ELF-1 (cell line): ENCODE data around the gene SRGAP2B.
"Not testable (repeated sequence)": the region's sequence is repeated elsewhere in the genome, so short reads cannot be mapped to it uniquely, and the experiment has no call there.

Experiments
- DNase-seq: peaks from one replicate; pipeline ENCODE4 v3.0.0-alpha.2; 2016; ENCODE audit warnings: low read depth, low spot score

SRGAP2B gene

DNA sequence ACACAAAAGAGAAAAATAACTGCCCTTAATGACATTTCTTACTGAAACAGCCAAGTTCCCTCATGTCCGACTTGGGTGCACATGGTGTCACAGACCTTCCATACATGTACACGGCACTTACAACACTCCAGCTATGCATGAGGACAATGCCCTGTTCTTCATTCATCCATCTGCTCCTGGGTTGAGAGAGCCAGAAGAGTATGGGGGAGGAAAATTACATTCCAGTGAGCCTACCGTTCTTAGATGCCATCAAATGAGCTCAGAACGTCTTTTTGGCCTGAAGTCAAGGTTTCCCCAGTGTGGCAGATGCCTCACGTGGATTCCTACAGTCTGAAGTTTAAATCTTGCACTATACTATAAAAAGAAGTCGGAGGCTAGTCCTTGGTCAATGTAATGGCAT lies 194.3 kb downstream of the SRGAP2B start:
- DNase-seq, result not testable (repeated sequence)

DNA sequence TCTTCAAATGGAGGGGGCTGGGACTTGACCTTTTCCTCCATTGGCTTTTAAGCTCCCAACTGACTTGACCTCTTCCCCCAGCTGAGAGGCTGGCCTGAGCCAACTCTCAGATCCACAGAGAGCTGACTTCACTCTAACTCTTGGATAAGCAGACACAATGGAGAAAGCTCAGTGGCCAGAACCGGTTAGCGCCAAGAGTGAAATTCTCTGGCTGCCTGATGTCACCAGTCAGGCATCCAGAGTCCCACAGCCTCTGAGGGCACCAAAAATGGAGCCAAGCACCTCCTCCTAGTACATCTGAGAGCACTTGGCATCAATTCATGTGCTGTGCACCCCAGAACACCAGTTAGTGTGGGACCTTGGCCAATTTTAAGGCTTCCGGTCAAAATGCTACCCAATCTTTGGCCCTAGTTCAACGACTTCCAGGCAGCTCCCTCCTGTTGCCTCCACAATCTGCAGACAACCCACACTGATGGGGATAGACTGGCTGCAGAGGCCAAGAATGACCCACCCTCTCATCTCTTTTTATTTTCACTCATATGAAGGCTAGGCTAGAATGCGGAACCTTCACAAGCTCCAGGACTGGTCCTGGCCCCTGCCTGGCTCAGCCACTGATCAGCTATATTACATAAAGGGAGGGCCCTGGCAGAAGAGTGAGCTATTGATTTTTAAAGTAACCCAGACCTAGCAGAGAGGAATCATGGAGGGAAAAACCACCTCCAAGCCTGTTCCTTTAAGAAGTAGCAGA lies 200.5 kb downstream of the SRGAP2B start:
- DNase-seq, result not testable (repeated sequence)

DNA sequence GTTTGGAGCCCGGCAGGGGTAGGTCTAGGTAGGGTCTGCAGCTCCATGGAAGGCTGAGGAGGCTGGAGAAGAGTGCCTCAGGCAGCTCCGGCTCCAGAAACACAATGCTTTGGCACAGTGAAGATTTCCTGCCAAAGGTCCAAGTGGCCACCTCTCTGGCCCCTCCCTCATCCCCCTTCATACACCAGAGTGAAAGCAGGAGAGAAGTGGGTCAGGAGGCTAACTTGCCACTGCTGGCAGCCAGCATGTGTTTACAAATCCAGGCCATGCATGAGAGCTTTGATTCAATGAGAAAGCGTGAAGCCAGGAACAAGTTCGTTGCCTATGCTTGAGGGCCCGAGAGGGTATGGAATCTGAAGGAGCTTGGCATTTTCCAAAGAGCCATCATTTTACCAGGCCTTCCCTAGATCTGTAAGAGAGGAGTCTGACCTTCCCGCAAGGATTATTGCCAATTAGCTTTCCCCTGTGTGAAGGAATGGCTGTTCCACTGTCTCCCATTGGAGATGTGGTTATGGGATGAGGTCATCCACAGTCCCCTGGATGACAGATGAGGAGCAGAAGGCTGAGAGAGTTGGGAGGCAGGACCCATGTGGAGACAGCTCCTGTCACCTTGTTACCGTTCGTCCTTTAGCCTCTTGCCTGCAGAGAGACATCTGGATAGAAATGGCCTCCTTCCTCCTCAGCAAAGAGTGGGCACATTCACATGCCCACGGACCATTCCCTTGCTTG lies 201.3 kb downstream of the SRGAP2B start:
- not testable (repeated sequence) for DNase-seq

DNA sequence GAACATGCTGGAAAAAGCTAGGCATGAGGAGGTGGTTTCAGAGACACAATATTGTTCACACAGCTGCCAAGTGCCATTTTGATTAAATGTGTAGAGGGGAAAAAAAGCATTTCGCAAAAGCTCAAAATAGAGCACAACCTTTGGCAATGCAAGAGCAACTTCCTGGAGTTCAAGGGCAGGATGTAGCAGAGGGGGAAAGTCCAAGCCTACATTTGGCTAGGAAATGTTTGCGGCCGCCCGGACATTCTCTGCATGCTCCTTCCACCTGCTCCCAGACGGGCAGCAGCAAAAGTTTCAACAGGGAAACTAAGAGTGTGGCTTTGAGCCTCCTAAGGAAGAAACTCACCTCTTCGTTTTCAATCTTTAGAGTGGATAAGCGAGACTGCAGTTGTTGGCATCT lies 202.1 kb downstream of the SRGAP2B start:
- not testable (repeated sequence) for DNase-seq

DNA sequence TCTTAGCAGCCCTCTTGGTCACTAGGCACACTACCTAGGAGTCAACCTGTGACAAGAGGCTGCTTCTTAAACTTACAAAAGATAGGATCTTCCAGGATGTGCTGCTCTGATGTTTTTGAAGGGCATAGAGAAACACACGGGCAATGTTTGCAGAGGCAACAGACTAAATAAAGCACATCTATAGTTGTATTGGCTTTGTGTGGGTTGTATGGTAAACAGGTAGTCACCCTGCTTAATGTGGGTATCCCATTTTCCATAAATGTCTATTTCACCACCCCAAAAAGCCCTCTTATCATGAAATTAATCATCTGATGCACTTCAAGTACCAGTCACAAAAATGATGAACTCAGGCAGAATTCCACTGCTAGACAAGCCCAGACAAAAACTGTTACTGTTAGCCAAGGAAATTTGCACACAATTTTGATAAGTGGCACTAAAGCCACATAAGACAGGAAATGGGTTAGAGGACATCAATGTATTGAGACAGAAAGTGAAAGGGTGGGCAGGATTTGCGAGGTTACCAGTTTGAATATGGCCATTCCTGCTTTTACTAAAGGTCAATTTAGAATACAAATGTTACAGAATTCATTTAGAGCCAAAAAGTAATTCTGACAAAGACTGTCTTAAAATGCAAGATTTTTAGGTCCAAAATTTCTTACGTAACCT lies 205.5 kb downstream of the SRGAP2B start:
- DNase-seq, result not testable (repeated sequence)

DNA sequence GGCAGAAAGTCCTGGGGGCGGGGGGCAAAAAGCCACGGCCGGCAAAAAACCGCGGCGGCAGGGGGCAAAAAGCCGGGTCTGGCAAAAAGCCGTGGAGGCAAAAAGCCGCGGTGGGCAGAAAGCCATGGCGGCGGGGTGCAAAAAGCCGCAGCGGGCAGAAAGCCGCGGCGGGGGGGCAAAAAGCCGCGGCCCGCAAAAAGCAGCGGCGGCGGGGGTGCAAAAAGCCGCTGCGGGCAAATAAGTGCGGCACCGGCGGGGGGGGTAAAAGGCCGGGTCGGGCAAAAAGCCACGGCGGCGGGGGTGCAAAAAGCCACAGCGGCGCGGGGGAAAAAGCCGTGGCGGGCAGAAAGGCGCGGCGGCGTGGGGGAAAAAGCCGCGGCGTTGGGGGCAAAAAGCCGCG lies 212.1 kb downstream of the SRGAP2B start:
- peak; percentile 1 for DNase-seq

DNA sequence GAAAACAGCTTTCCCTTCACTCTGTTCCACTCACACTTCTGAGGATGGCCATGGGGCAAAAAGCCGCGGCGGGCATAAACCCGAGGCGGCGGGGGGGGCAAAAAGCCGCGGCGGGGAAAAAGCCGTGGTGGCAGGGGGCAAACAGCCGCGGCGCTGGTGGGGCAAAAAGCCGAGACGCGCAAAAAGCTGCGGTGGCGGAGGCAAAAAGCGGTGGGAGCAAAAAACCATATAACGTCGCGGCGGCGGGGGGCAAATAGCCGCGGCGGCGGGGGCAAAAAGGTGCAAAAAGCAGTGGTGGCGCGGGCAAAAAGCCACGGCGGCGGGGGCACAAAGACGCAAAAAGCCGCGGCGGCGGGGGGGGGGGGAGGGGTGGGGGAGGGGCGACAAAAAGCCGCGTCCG lies 212.8 kb downstream of the SRGAP2B start:
- not testable (repeated sequence) for DNase-seq

DNA sequence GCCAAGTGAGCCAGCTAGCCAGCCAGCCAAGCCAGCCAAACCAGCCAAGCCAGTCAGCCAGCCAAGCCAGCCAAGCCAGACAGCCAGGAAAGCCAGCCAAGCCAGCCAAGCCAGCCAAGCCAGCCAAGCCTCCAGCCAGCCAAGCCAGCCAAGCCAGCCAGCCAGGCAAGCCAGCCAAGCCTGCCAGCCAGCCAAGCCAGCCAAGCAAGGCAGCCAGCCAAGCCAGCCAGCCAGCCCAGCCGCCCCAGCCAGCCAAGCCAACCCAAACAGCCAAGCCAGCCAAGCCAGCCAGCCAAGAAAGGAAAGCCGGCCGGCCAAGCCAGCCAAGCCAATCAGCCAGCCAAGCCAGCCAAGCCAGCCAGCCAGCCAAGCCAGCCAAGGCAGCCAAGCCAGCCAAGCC lies 236.5 kb downstream of the SRGAP2B start:
- not testable (repeated sequence) for DNase-seq
